Measurements from ENCODE around the gene EPHX1.

EPHX1 gene

GRCh38 chr1:225870911-225871310 lies 61.0 kb downstream of the EPHX1 start:
- peaks cover 10% of the 10 kb centered on the region for H3K36me3 ChIP-seq (ENCODE audit: insufficient read depth, low read length)
- no peaks in the 10 kb centered on the region for H3K27me3 ChIP-seq (ENCODE audit: insufficient read depth, low read length)
- H3K4me3 ChIP-seq (ENCODE audit: low read length): no peak overlapping the region
- H3K9me3 ChIP-seq (ENCODE audit: low read length): no peaks in the 10 kb centered on the region
- no peak overlapping the region for H2AFZ ChIP-seq (ENCODE audit: low read depth, low read length)
- no peaks in the 10 kb centered on the region for H3K4me1 ChIP-seq (ENCODE audit: insufficient read depth, low read length)

GRCh38 chr1:225871359-225872074 lies 61.6 kb downstream of the EPHX1 start:
- H3K36me3 ChIP-seq (ENCODE audit: insufficient read depth, low read length): peaks cover 8% of the 10 kb centered on the region
- no peaks in the 10 kb centered on the region for H3K9me3 ChIP-seq (ENCODE audit: low read length)
- no peak overlapping the region for H2AFZ ChIP-seq (ENCODE audit: low read depth, low read length)
- H3K27me3 ChIP-seq (ENCODE audit: insufficient read depth, low read length): no peaks in the 10 kb centered on the region
- no peak overlapping the region for H3K4me3 ChIP-seq (ENCODE audit: low read length)
- H3K4me1 ChIP-seq (ENCODE audit: insufficient read depth, low read length): no peaks in the 10 kb centered on the region

GRCh38 chr1:225872075-225872430 lies 62.1 kb downstream of the EPHX1 start:
- Histone ChIP-seq H3K9me3 (ENCODE audit: low read length) (no peaks in the 10 kb centered on the region), H3K27me3 (ENCODE audit: insufficient read depth, low read length) (no peaks in the 10 kb centered on the region), H3K4me1 (ENCODE audit: insufficient read depth, low read length) (no peaks in the 10 kb centered on the region), H3K4me3 (ENCODE audit: low read length) (no peak overlapping the region), H2AFZ (ENCODE audit: low read depth, low read length) (no peak overlapping the region), H3K36me3 (ENCODE audit: insufficient read depth, low read length) (peaks cover 9% of the 10 kb centered on the region)

GRCh38 chr1:225873281-225873850 lies 63.4 kb downstream of the EPHX1 start:
- no peaks in the 10 kb centered on the region for H3K27me3 ChIP-seq (ENCODE audit: insufficient read depth, low read length)
- H3K4me1 ChIP-seq (ENCODE audit: insufficient read depth, low read length): no peaks in the 10 kb centered on the region
- no peak overlapping the region for H3K4me3 ChIP-seq (ENCODE audit: low read length)
- H3K9me3 ChIP-seq (ENCODE audit: low read length): no peaks in the 10 kb centered on the region
- H3K36me3 ChIP-seq (ENCODE audit: insufficient read depth, low read length): peaks cover 13% of the 10 kb centered on the region
- no peak overlapping the region for H2AFZ ChIP-seq (ENCODE audit: low read depth, low read length)

- Histone ChIP-seq H3K4me3 (ENCODE audit: low read length) (no peak overlapping the region), H3K27me3 (ENCODE audit: insufficient read depth, low read length) (no peaks in the 10 kb centered on the region), H3K9me3 (ENCODE audit: low read length) (no peaks in the 10 kb centered on the region), H3K4me1 (ENCODE audit: insufficient read depth, low read length) (no peaks in the 10 kb centered on the region), H3K36me3 (ENCODE audit: insufficient read depth, low read length) (peaks cover 13% of the 10 kb centered on the region), H2AFZ (ENCODE audit: low read depth, low read length) (no peak overlapping the region)
These were observed 64.5 kb downstream of the EPHX1 start for GRCh38 chr1:225874431-225874830.

GRCh38 chr1:225875044-225875815 lies 65.3 kb downstream of the EPHX1 start:
- H3K4me1 ChIP-seq (ENCODE audit: insufficient read depth, low read length): no peaks in the 10 kb centered on the region
- H3K36me3 ChIP-seq (ENCODE audit: insufficient read depth, low read length): peaks cover 13% of the 10 kb centered on the region
- H2AFZ ChIP-seq (ENCODE audit: low read depth, low read length): no peak overlapping the region
- no peak overlapping the region for H3K4me3 ChIP-seq (ENCODE audit: low read length)
- no peaks in the 10 kb centered on the region for H3K27me3 ChIP-seq (ENCODE audit: insufficient read depth, low read length)
- no peaks in the 10 kb centered on the region for H3K9me3 ChIP-seq (ENCODE audit: low read length)

GRCh38 chr1:225876900-225877510 lies 67.1 kb downstream of the EPHX1 start:
- Histone ChIP-seq H3K27me3 (ENCODE audit: insufficient read depth, low read length) (no peaks in the 10 kb centered on the region), H3K36me3 (ENCODE audit: insufficient read depth, low read length) (peaks cover 8% of the 10 kb centered on the region), H2AFZ (ENCODE audit: low read depth, low read length) (no peak overlapping the region), H3K4me1 (ENCODE audit: insufficient read depth, low read length) (peaks cover 3% of the 10 kb centered on the region), H3K4me3 (ENCODE audit: low read length) (no peak overlapping the region), H3K9me3 (ENCODE audit: low read length) (no peaks in the 10 kb centered on the region)

- H3K36me3 ChIP-seq (ENCODE audit: insufficient read depth, low read length): peaks cover 7% of the 10 kb centered on the region
- no peak overlapping the region for H3K4me3 ChIP-seq (ENCODE audit: low read length)
These were observed 67.7 kb downstream of the EPHX1 start for GRCh38 chr1:225877580-225877979.

GRCh38 chr1:225878282-225878681 lies 68.4 kb downstream of the EPHX1 start:
- H3K36me3 ChIP-seq (ENCODE audit: insufficient read depth, low read length): peaks cover 7% of the 10 kb centered on the region

More at GRCh38 chr1:225877580-225877979, 67.7 kb downstream of the EPHX1 start:
- no peak overlapping the region for H2AFZ ChIP-seq (ENCODE audit: low read depth, low read length)
- H3K4me1 ChIP-seq (ENCODE audit: insufficient read depth, low read length): peaks cover 3% of the 10 kb centered on the region
- H3K27me3 ChIP-seq (ENCODE audit: insufficient read depth, low read length): no peaks in the 10 kb centered on the region
- H3K9me3 ChIP-seq (ENCODE audit: low read length): no peaks in the 10 kb centered on the region

GRCh38 chr1:225879521-225880221 lies 69.7 kb downstream of the EPHX1 start:
- H3K4me3 ChIP-seq (ENCODE audit: low read length): no peak overlapping the region
- no peaks in the 10 kb centered on the region for H3K27me3 ChIP-seq (ENCODE audit: insufficient read depth, low read length)
- H2AFZ ChIP-seq (ENCODE audit: low read depth, low read length): no peak overlapping the region
- H3K4me1 ChIP-seq (ENCODE audit: insufficient read depth, low read length): peaks cover 3% of the 10 kb centered on the region
- peaks cover 4% of the 10 kb centered on the region for H3K36me3 ChIP-seq (ENCODE audit: insufficient read depth, low read length)
- no peaks in the 10 kb centered on the region for H3K9me3 ChIP-seq (ENCODE audit: low read length)

More at GRCh38 chr1:225878282-225878681, 68.4 kb downstream of the EPHX1 start:
- Histone ChIP-seq H2AFZ (ENCODE audit: low read depth, low read length) (no peak overlapping the region), H3K27me3 (ENCODE audit: insufficient read depth, low read length) (no peaks in the 10 kb centered on the region), H3K9me3 (ENCODE audit: low read length) (no peaks in the 10 kb centered on the region), H3K4me1 (ENCODE audit: insufficient read depth, low read length) (peaks cover 3% of the 10 kb centered on the region), H3K4me3 (ENCODE audit: low read length) (no peak overlapping the region)

GRCh38 chr1:225880222-225880588 lies 70.3 kb downstream of the EPHX1 start:
- H3K27me3 ChIP-seq (ENCODE audit: insufficient read depth, low read length): no peaks in the 10 kb centered on the region
- H3K4me3 ChIP-seq (ENCODE audit: low read length): no peak overlapping the region
- H2AFZ ChIP-seq (ENCODE audit: low read depth, low read length): no peak overlapping the region
- H3K9me3 ChIP-seq (ENCODE audit: low read length): no peaks in the 10 kb centered on the region
- H3K36me3 ChIP-seq (ENCODE audit: insufficient read depth, low read length): peaks cover 4% of the 10 kb centered on the region
- H3K4me1 ChIP-seq (ENCODE audit: insufficient read depth, low read length): peaks cover 3% of the 10 kb centered on the region

- H3K36me3 ChIP-seq (ENCODE audit: insufficient read depth, low read length): peaks cover 4% of the 10 kb centered on the region
- H2AFZ ChIP-seq (ENCODE audit: low read depth, low read length): no peak overlapping the region
- no peaks in the 10 kb centered on the region for H3K9me3 ChIP-seq (ENCODE audit: low read length)
- H3K27me3 ChIP-seq (ENCODE audit: insufficient read depth, low read length): no peaks in the 10 kb centered on the region
- no peak overlapping the region for H3K4me3 ChIP-seq (ENCODE audit: low read length)
- H3K4me1 ChIP-seq (ENCODE audit: insufficient read depth, low read length): peaks cover 3% of the 10 kb centered on the region
These were observed 70.7 kb downstream of the EPHX1 start for GRCh38 chr1:225880636-225881035.

Data from neuron (in vitro differentiated cells).